ENCODE data around the gene SCNN1A. TPM values are rescaled to one million over a fixed set of nuclear protein-coding genes. Genes with fewer than 3 reads are reported as not detected.
"Not testable (repeated sequence)": the region's sequence is repeated elsewhere in the genome, so short reads cannot be mapped to it uniquely, and the experiment has no call there.

The SCNN1A gene
- polyA plus RNA-seq, 3 donors, result 64.1 to 91.6 (median 68.0) TPM

DNA sequence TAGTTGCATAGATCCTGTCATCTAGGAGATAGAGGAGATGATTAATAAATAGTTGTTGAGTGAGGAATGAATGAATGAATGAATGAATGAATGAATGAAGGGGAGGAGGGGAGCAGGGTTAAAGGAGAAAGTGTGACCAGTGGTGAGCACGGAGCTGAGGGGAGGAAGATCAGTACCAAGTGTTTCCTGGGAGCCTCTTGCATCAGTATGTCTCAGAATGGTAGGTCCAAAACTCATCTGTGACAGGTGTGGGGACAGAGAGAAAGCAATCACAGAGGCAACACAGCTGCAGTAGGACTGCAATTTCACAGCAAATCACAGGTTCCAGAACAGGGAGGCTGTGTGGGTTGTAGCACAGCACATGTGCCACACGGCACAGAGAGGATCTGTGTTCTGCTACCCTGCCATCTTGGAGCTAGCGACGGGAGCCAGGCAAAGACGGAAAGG, 19.0 kb downstream of the SCNN1A start:
- no peak for DNase-seq (ENCODE audit: extremely low read depth in 1 of 11, low read depth in 9 of 11, low spot score in 4 of 11)

DNA sequence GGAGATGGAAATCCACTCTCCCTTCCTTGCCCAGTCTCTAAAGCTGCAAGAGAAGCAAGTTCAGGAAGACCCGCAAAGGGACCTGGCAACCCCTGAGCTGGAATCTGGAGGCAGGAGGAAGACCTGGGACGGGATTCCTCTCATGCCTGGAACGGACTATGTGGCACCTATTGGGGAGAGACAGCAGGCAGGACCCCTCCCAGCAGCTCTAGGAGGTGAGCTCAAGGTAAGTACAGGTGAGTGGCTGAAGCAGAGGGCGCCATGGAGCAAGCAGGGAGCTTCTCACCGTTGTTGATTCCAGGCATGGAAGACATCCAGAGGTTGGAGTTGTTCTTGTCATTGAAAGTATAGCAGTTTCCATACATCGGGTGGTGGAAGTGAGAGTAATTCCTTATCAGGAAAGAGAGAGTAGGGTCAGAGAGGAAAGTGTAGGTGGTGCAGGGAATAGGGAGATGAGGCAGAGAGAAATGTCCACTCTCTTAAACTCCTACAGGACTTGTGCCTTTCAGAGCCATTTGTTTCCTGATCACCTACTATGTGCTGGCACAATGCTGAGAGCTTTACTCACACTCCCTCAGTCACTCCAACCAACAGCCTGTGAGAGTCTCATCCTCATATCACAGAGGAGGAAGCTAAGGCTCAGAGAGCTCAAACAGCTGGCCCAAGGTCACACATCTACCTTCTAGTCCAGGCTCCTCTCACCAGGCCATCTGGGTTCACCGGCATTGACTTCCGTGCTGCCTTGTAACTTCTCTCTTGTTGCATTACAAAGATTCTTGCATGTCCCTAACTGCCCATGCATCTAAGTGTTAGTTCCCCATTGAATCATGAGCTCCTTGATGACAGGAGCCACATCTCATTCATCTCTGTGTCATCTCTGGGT, 19.6 kb downstream of the SCNN1A start:
- DNase-seq (ENCODE audit: extremely low read depth in 1 of 11, low read depth in 9 of 11, low spot score in 4 of 11), result no peak

DNA sequence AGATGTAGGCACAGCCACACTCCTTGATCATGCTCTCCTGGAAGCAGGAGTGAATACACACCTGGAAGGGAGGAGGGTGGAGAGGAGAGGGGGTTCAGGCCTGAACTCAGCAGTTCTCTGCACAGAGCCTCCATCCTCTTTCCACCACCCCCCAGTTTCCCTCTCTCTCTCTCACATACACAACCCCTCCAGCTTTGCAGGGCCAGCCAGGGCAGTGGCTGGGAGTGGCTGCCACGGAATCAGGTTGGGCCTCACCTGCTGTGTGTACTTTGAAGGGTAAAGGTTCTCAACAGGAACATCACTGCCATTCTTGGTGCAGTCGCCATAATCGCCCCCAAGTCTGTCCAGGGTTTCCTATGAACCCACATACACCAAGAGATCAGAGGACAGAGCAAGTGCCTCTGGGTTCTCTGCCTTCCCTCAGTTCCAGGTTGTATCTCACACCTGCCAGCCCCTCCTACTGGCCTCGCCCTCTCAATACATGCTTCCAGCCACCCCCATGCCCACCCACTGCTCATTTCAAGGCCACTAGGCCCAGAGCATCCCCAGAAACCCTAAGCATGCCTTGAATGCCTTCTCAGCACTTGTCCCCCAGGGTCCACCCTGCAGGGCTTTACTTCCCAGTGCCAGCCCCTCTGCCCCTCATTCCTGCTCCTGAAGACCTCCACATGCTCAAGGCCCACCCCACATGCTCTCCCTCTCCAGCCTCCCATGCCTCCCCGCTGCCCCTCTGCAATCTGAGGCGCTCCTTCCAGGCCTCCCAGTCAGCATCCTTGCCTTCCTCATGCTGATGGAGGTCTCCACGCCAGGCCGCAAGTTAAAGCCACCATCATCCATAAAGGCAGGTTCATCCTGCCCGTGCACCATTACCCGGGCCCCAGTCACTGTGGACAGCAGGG, 20.6 kb downstream of the SCNN1A start:
- DNase-seq (ENCODE audit: extremely low read depth in 1 of 11, low read depth in 9 of 11, low spot score in 4 of 11), result no peak

DNA sequence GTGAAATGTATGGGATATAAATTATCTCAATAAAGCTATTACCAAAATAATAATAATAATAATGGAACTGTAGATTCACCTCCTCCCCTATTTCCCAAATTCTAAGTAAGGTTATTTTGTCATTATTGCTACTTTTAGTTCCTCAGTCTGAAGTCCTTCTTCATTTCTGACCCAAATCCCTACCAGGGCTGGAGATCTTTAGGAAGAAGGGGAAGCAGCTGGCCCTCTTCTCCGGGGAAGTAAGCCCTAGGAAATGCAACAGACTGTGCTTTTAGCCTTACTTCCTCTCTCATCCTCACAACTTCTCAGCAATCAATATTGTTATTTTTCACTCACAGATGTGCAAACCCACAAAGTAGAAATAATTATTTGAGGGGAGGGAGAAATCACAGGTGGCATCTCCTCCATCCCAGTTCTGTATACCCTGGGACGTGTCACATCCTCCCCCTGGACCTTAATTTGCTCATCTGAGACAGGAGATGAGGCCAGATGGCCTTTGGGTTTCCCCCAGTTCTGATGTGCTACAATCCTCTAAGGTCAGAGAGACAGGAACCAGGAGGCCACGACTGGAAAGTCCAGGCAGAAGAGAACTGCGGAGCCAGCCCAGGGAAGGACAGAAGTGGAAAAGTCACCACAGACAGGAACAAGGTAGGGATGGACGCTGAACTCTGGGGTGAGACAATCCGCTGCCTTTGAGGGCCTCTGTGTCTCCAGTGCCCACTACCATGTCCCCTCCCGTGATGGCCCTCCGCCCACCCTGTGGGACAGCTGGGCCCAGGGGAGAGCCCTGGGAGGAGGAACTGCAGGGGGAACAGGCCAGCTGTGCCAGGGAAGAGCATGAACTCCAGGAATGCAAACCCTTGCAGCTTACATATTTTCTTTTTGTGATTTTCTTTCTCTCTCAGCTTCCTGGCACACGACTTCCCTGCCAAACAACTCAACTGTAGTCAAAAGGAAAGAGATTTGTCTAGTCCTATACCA, 22.9 kb downstream of the SCNN1A start:
- DNase-seq (ENCODE audit: extremely low read depth in 1 of 11, low read depth in 9 of 11, low spot score in 4 of 11), result no peak

DNA sequence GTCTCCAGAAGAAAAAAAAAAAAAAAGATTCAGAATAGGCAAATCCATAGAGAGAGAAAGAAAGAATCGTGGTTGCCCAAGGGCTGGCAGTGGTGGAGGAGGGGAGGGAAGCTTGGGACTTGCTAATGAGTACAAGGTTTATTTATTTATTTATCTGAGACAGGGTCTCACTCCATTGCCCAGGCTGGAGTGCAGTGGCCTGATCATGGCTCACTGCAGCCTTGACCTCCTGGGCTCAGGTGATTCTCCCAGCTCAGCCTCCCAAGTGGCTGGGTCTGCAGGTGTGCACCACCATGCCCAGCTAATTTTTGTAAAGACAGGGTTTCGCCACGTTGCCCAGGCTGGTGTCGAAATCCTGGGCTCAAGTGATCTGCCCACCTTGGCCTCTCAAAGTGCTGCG, 23.7 kb downstream of the SCNN1A start:
- no peak for DNase-seq (ENCODE audit: extremely low read depth in 1 of 11, low read depth in 9 of 11, low spot score in 4 of 11)

DNA sequence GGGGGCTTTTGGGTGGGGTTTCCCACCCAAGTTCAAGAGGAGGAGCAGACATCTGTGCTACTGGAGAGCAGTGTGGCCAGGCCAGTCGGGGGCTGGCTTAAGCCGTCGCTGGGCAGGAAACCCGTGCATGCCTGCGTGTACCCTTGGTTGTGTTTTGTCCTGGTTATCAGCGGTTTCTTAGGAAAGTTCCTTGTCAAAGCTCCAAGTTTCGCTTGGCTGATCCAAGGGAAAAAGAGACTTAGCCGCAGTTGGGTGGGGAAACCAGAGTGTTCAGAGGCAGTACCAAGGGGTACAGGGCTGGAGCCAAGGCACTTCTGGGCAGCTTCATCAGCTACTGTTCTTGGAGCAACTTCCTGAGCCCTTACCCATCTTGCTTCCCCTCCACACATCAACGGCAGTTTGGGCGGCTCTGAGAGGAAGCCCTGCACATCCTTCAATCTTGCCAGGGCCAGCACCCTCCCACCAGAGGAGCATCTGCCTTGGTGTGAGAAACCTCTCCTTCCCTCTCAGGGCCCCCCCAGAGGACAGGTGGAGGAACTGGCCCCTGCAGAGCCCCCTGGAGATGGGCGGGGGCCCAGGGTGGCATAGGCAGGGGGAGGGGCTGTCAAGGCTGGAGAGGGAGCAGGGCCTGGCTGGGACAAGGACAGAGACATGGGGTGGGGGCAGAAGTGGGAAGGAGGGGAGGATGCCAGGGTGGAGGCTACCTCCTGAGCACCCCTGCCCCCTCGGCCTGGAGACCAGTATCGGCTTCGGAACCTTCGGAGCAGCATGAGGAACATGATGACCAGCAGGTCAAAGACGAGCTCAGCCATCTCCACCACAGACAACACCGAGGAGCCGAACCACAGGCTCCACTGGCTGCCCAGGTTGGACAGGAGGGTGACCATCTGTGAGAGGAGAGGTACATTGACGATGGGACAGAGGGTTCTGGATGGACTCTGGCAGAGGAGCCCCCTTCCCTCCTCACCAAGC, 27.7 kb downstream of the SCNN1A start:
- no peak for DNase-seq (ENCODE audit: extremely low read depth in 1 of 11, low read depth in 9 of 11, low spot score in 4 of 11)

DNA sequence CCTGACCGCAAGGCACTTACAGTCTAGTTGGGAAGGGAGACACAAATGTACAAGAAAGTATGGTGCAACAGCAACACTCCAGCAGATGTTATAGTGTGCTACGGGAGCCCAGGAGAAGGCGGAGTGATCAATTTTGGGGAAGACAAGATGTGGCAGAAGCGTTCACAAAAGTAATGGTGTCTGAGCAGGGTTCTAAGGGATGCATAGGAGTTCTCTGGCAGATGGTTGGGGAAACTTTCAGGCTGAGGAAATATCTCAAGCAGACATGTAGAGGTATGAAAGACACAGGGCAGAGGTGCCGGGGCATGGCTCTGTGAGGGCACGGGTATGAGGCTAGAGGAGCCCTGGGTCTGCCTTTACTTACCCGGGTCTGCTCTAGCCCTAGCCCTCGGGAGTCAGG, 28.4 kb downstream of the SCNN1A start:
- no peak for DNase-seq (ENCODE audit: extremely low read depth in 1 of 11, low read depth in 9 of 11, low spot score in 4 of 11)

DNA sequence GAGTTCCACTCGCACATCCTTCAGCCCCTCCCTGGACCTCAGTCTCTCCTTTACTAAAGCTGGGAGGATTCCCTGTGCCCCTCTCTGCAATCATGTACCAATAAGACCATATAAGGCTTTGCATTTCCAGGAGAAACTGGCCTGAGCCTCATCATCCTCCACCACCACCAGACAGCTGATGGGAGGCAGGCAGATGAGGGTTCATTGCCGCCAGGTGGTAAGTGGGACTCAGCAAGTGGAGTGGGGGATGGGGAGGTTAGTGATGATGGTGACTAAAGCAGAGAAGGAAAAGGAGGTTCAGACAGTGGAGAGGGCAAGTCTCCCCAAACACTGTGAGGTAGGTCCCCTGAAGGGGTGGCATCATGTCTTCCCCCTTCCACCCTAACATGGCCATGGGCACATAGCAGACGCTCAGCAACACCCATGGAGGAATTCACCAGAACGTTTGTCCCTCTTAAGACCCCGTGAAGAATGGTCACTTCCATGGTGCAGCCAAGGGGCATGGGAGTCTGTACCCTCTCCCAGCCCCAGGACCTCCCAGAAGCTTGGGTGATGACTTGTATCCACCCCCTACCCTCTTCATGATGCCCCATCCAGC, 29.0 kb downstream of the SCNN1A start:
- DNase-seq (ENCODE audit: extremely low read depth in 1 of 11, low read depth in 9 of 11, low spot score in 4 of 11), result no peak

DNA sequence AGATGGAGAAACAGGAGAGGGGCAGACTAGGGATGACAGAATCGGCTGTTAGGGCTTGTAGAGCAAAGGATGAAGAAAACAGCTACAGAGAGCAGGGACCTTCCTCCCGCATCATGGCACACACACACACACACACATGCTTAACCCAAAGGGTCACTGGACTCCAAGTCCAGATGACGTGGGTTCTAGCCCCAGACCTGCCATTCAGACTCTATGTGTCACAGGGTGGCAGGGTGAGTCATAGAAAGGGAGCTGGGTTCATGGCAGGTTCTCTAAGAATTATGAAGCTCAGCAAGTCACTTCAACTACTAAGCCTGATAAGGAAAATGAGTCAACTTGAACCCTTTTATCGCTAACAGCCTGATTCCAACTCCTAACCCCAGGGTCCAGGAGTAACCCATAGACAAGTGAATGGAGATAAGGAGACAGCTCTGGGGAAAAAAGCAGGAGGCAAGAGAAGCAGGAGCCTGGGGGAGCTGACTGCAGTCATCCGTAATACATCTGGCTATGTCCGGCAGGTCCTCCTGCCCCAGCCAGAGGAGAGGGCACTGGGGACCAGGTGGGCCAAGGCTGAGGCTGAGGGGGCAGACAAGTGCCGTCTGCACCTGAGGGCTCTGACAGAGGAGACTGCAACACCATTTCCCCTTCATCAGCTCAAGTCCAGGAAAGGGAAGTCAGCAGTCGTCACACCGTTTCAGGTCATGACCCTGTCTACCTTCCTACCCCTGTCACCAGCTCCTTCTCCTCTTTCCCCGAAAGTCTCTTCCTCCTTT, 29.9 kb downstream of the SCNN1A start:
- no peak for DNase-seq (ENCODE audit: extremely low read depth in 1 of 11, low read depth in 9 of 11, low spot score in 4 of 11)

DNA sequence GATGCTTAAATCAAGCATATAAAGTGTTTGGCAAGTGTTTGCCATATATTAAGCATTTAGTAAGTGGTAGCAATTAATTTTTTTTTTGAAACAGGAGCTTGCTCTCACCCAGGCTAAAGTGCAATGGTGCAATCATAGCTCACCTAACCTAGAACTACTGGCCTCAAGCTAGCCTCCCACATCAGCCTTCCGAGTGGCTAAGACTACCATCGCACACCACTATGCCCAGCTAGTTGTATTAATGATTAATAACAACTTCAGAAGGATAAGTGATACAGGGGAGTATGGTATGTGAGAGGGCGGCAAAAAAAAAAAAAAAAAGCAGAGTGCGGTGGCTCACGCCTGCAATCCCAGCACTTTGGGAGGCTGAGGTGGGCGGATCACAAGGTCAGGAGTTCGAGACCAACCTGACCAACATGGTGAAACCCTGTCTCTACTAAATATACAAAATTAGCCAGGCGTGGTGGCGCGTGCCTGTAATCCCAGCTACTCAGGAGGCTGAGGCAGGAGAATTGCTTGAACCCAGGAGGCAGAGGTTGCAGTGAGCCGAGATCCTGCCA, 31.2 kb downstream of the SCNN1A start:
- not testable (repeated sequence) for DNase-seq (ENCODE audit: extremely low read depth in 1 of 11, low read depth in 9 of 11, low spot score in 4 of 11)

DNA sequence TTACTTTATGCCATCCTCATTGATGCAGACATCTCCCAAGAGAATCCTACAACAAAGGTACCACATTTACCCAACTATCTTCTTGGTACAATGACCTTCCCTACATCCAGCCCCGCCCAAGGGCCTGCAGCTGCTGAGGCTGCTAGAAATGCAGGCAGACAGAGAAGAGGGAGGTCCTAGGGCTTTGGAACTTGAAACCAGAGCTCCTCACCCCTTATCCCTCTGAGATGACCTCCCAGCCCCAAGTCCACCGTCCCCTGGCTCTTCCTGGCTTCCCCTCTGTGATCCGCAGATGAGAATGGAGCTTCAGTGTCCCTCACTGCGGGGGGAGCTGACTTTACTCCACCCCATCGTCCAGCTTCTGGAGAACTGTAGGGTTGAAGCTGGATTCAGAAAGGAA, 31.8 kb downstream of the SCNN1A start:
- DNase-seq (ENCODE audit: extremely low read depth in 1 of 11, low read depth in 9 of 11, low spot score in 4 of 11), result no peak

DNA sequence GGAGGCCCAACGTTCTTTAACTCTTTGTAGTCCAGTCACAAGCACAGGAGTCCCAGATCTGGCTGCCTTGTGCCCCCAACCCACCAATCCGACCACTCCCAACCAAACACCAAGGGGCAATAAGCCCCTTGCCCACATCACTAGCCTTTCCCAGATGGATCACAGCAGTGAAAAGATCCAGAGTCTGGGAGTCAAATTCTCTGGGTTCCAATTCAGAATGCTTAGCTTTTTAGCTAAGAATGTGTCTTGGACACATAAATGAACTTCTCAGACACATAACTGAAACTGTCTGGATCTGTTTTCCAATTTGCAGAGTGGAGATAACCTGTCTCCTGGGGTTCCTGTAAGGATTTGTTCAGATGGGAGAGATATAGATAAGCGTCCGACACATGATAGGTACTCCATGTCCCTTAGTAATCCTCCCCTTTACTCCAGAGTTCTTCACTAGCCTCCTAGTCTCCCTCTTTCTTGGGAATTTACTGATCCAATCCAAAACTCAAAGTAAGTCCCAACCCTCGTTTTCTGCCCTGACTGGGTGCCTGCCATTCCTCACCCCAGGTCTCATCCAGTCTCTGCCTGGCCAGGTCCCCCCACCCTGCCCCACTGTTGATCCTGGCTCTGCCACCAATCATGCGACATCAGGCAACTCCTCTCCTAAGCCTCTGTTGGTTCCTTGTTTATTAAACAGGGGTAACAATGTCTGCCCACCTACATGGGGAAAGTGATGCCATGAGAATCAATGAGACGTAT, 33.0 kb downstream of the SCNN1A start:
- no peak for DNase-seq (ENCODE audit: extremely low read depth in 1 of 11, low read depth in 9 of 11, low spot score in 4 of 11)

DNA sequence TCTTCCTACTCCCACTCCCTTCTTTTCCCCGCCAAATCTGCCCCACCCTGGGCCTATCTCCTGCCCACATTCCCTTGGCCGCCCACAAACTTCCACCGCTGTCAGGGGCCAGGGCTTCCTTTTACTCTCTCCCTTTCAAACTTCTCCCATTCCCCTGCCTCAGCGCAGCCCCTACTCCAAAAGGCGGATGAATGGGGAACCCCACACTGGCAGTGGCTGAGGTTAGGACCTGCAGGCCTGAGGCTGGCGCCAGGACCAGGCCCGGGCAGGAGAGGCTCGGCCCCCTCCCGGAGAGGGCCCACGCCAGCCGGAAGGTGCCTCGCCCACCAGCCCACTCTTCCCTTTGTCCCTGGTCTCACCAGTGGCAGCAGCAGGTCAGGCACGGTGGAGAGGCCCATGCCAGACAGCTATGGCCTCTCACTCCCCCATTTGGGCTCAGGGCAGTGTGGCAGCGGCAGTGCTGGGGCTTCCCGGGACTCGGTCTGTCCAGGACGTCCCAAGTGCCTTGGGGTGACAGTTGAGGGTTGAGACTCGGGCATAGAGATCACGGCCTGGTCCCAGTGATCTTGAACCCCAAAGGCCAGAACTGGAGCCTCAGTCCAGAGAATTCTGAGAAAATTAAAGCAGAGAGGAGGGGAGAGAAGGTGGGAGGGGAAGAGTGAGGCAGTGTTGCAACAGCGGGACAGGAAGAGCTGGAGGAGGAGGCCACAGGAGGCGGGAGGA, 33.8 kb downstream of the SCNN1A start, which contains the start of gene TNFRSF1A:
Gene TNFRSF1A, minus strand, starts transcription at position 660 of the 723 bp plus-strand sequence. Its CDS starts 262 bp downstream, at position 398.
- peak in 2 of 11 donors; percentile 68 to 69 for DNase-seq (ENCODE audit: extremely low read depth in 1 of 11, low read depth in 9 of 11, low spot score in 4 of 11)

DNA sequence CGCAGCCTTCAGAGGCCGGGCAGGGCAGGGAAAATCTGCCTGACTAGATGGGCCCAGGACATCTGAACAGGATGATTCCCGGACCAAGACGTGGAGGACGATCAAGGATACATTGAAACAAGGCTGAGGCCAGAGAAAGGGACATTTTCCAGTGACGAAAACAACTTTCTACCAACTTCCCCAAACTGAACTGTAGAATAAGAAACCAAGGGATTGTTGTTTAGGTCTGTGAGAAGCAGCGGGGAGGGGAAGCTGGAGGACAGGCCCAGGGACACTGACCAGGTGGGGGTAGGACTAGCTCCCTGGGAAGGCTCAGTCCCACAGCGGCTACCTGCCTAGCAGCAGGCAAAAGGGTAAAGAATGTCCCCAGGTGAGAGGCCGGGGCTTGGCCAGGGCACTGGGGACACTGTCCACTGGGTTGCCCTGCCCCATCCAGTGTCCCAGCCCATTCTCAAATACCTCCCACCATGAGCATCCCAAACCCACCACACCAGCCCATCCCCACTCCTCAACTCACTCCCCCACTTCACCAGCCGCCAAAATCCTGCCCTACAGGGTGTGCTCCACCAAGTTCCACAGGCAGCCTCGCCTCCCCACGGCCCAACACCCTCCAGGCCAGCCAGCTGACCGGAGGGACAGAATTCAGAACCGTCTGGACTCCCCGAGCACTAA, 34.5 kb downstream of the SCNN1A start:
- no peak for DNase-seq (ENCODE audit: extremely low read depth in 1 of 11, low read depth in 9 of 11, low spot score in 4 of 11)

Data from renal cortex interstitium (tissue), 11 donors.